ENCODE measurements around the gene FASTK. TPM values are rescaled to one million over a fixed set of nuclear protein-coding genes. Genes with fewer than 3 reads are reported as not detected.

Gene FASTK
- total RNA-seq, 1 donor from 2014 or later: 54.2 TPM

DNA sequence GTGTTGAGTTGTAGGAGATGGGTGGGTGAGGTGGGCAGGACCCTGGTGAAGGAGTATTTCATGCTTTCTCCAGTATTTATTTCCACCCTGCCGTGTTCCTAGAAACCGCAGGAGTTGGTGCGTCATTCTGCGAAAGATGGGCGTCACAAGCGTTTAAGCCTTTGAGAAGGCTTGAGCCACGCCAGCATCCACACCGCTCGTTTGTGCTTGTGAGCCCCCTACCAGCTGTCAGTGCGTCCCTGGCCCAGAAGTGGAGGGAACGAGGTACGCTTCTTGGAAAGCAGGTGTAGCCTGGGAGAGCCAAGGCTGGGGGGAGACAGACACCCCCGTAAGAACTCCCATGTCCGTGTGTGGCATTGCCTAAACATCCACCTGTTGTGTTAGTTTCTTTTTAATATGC, 11.4 kb upstream of the FASTK start:
- no peaks in the 10 kb centered on the region for H3K9me3 ChIP-seq
- no peak overlapping the region for H3K27ac ChIP-seq
- H3K4me3 ChIP-seq: no peak overlapping the region
- H3K4me1 ChIP-seq: peaks cover 43% of the 10 kb centered on the region
- intact Hi-C loops (cut with DNase I): no loop called here
- DNase-seq (no peak), ATAC-seq (no peak)
- no peaks in the 10 kb centered on the region for H3K27me3 ChIP-seq
- H3K36me3 ChIP-seq: peaks cover 9% of the 10 kb centered on the region
- TF ChIP-seq, protein P1, sequence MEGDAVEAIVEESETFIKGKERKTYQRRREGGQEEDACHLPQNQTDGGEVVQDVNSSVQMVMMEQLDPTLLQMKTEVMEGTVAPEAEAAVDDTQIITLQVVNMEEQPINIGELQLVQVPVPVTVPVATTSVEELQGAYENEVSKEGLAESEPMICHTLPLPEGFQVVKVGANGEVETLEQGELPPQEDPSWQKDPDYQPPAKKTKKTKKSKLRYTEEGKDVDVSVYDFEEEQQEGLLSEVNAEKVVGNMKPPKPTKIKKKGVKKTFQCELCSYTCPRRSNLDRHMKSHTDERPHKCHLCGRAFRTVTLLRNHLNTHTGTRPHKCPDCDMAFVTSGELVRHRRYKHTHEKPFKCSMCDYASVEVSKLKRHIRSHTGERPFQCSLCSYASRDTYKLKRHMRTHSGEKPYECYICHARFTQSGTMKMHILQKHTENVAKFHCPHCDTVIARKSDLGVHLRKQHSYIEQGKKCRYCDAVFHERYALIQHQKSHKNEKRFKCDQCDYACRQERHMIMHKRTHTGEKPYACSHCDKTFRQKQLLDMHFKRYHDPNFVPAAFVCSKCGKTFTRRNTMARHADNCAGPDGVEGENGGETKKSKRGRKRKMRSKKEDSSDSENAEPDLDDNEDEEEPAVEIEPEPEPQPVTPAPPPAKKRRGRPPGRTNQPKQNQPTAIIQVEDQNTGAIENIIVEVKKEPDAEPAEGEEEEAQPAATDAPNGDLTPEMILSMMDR (IDR thresholded peaks at IDR 0.05): no peak

DNA sequence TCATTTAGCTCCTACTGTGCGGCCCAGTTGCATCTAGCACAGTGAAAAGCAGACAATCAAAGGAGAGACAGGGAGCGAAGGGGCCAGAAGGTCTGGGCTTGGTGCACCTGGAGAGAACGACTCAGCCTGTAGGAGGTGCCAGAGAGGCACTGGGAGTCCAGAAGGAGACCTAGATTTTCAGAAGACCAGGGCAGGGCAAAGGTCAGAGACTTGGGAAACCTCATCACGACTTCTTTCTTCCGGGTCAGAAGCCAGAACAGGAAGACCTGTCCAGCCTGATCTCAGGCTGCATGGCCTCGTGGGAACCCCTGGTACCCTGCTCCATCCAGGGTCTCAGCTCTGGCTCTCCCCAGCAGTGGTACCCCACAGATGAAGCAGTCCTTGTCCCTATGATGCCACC, 10.8 kb upstream of the FASTK start:
- peaks cover 43% of the 10 kb centered on the region for H3K4me1 ChIP-seq
- TF ChIP-seq, protein P1 (IDR thresholded peaks at IDR 0.05): peak; percentile 54
- DNase-seq (no peak), ATAC-seq (peak; percentile 30)
- H3K36me3 ChIP-seq: peaks cover 9% of the 10 kb centered on the region
- H3K4me3 ChIP-seq: no peak overlapping the region
- no peak overlapping the region for H3K27ac ChIP-seq
- no peaks in the 10 kb centered on the region for H3K9me3 ChIP-seq
- intact Hi-C loops (cut with DNase I): no loop called here
- H3K27me3 ChIP-seq: no peaks in the 10 kb centered on the region

DNA sequence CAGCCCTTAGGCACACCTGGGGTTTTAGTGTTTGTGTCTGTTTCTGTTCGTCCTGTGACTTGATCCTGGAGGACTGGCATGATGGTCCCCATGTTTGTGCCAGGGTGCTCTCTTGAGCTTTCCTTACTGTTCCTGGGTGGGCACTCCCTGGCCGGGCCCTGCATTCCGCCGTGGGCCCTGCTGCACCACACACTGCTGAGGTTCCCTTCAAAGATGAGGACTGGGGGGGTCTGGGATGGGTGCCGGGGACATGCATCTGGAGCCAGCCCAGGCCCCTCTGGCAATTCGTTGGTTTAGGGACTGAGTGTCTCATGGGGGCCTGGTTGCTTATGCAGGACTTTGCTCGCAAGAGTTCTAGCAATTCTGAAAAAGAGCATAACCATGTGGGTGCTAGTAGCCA, 10.4 kb upstream of the FASTK start:
- TF ChIP-seq, protein P1 (IDR thresholded peaks at IDR 0.05): no peak
- H3K4me3 ChIP-seq: no peak overlapping the region
- ATAC-seq (no peak), DNase-seq (no peak)
- intact Hi-C loops (cut with DNase I): no loop called here
- H3K9me3 ChIP-seq: no peaks in the 10 kb centered on the region
- no peaks in the 10 kb centered on the region for H3K27me3 ChIP-seq
- H3K36me3 ChIP-seq: peaks cover 9% of the 10 kb centered on the region
- peaks cover 43% of the 10 kb centered on the region for H3K4me1 ChIP-seq
- no peak overlapping the region for H3K27ac ChIP-seq

DNA sequence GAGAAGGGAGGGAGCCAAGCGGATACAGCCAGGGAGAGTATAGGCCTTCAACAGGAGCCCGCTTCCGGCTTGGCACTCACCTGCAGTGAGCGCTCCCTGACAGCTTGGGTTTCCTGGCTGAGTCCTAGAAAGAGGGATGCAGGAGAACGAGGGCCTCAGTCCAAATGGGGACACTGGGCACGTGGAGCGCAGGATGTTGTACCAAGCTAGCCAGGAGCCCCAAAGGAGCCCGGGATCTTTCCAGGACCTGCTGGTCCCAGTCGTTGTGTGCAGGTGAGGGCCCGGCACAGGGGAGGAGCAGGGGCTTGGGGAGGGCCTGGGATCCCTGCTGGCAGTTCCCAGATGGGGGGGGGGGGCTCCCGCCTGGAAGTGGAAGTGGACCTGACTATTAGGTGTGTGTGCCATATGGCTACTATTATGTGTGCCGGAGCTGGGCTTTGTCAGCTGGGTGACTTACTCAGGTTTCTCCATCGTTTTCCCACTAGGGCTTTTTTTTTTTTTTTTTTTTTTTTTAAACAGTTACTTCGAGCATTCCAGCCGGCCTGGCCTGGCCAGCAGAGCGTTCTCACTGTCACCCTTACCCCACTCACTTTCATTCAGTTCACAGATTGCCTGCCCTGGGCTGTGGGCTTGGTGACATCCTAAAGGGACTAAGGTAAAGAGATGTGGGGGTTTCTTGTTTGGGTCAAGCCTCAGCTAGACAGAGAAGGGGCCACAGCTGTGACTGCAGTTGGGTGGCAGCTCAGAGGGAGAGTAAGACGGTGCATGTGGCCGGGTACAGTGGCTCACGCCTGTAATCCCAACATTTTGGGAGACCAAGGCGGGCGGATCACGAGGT, 9.5 kb upstream of the FASTK start:
- TF ChIP-seq, protein P1 (IDR thresholded peaks at IDR 0.05): no peak
- Histone ChIP-seq H3K9me3 (no peaks in the 10 kb centered on the region), H3K36me3 (peaks cover 9% of the 10 kb centered on the region), H3K4me3 (peak overlapping the region; percentile 88), H3K4me1 (peaks cover 50% of the 10 kb centered on the region), H3K27me3 (no peaks in the 10 kb centered on the region), H3K27ac (peak overlapping the region; percentile 84)
- DNase-seq: no peak
- no peak for ATAC-seq
- intact Hi-C loops (cut with DNase I): no loop called here

DNA sequence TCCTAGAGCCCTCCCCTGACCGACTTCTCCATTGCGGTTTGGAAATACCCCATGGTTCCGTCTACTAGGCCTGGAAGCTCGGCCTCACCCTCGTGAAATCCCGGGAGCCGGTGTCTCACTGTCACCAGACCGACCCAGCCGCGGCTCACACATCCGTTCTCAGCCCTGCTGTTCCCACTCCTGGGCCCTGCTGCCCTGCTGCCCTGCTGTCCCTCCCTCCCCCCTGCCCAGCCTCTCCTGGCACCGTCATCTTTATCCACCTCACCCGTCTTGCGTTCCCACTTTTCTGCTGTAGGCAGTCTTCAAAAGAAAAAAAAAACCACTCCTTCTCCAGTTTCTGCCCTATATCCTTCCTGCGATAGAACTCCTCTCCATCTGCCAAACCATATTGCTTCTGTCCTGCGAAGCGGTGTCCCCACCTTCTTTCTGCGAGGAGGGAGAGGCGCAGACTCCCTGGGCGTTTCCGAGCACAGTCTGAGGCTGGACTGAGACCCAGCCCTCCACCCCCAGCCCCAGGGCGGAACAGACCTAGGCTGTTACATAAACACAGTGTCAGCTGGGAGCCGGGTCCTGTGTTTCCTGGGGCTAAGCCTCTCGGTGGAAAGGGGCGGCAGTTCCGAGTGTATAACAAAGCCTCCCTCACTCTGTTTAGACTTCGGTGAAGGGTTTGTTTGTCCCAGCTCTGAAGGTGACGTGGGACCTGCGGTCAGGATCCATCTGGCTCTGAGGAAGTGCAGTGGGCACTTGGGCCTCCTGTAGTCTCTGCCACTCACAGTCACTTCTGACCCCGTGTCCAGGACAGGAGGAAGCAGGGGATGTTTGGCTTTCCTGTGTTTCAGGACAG, 8.5 kb upstream of the FASTK start:
- peak; percentile 54 for ATAC-seq

More for the DNA sequence above, 8.5 kb upstream of the FASTK start:
- Histone ChIP-seq H3K27me3 (no peaks in the 10 kb centered on the region), H3K27ac (peak overlapping the region; percentile 84), H3K4me1 (peaks cover 53% of the 10 kb centered on the region), H3K9me3 (no peaks in the 10 kb centered on the region), H3K36me3 (peaks cover 9% of the 10 kb centered on the region), H3K4me3 (peak overlapping the region; percentile 88)
- intact Hi-C loops (cut with DNase I): no loop called here
- TF ChIP-seq, protein P1 (IDR thresholded peaks at IDR 0.05): no peak
- DNase-seq: peak; percentile 91

Data from upper lobe of right lung (tissue), 1 donor.